Neural crest cell (in vitro differentiated cells): ENCODE data around the gene TRAPPC14. TPM values are rescaled to one million over a fixed set of nuclear protein-coding genes. Genes with fewer than 3 reads are reported as not detected.
A peak's percentile ranks its signal among the peaks of the same experiment; 100 is the strongest.
"Not testable (repeated sequence)": the region's sequence is repeated elsewhere in the genome, so short reads cannot be mapped to it uniquely, and the experiment has no call there.

Experiments used
- DNase-seq: peaks from one replicate; pipeline ENCODE4 v3.0.0; 2021; ENCODE audit warnings: low read depth, mixed read lengths, low spot score
- H3K27ac Mint-ChIP-seq: one replicate; pipeline ENCODE4 v1.8.0; 2021; ENCODE audit warnings: mild to moderate bottlenecking, mixed read lengths; ENCODE audit not compliant: unreplicated experiment
- H3K27me3 Mint-ChIP-seq: 2 replicates; pipeline ENCODE4 v1.8.0; 2021; ENCODE audit warnings: low read depth, mild to moderate bottlenecking, mixed read lengths
- H3K36me3 Mint-ChIP-seq: 2 replicates; pipeline ENCODE4 v1.8.0; 2021; ENCODE audit warnings: low read depth, mild to moderate bottlenecking, mixed read lengths
- H3K4me1 Mint-ChIP-seq: 2 replicates; pipeline ENCODE4 v1.8.0; 2021; ENCODE audit warnings: mixed read lengths
- H3K4me3 Mint-ChIP-seq: one replicate; pipeline ENCODE4 v1.8.0; 2021; ENCODE audit warnings: mild to moderate bottlenecking, mixed read lengths
- H3K9me3 Mint-ChIP-seq: 2 replicates; pipeline ENCODE4 v1.8.0; 2021; ENCODE audit warnings: mixed read lengths
- total RNA-seq: library from RNA; stranded (reverse); gene quantifications from 2 replicates; pipeline ENCODE4 v1.2.1, GENCODE V29; 2021
- TF ChIP-seq, protein P1 (sequence below): fragments of 200-600 bp; sonication (generic); conservative IDR thresholded peaks from 2 replicates; pipeline ENCODE4 v1.5.0; 2021; ENCODE audit warnings: antibody characterized with exemption, mild to moderate bottlenecking

TRAPPC14 gene
- total RNA-seq, 1 donor from 2014 or later: 33.9 TPM

DNA sequence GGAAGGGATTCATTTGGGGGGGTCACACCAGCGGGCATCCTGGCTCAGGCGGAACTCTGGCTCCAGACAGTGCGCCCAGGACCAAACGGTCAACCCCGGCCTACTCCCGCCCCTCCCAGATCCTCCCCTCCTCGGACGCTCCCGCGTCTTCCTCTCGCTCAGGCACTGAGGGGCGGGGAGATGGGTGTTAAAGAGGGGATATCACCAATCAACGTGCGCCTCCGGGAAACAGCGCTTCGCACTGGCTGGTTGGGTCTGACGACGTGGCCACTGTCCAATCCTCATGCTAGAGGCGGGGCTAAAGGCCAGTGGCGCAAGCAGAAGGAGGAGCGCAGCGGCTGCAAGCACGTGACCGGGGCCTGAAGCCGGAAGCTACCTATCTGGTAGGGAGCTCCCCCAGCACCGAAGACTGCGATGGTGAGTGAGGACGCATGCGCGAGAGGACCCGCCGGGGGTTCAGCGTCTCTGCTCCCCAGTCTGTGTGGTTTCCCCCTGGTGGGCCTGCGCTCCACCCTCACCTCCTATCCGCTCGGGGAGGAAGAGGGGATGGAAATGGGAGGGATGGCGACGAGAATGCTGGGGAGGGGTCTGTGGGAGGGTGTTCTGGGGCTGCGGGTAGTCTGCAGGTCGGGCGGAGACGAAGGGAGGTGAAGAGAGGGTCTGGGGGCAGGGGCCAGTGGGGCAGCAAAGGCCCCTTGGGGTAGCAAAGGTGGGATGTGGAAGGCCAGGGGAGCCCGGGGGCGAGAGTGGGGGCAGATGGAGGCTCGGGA lies 9.8 kb downstream of the TRAPPC14 start, which contains the start of gene LAMTOR4:
Gene LAMTOR4 (plus strand): TSS at position 360 of the 770 bp plus-strand sequence. CDS start 55 bp downstream, at position 415.
- peak within 1 kb of the TSS; percentile 89 for H3K27ac Mint-ChIP-seq
- peaks cover 25% of the 10 kb centered on the region for H3K4me1 Mint-ChIP-seq
- H3K4me3 Mint-ChIP-seq: peak within 1 kb of the TSS; percentile 97
- H3K36me3 Mint-ChIP-seq: peaks cover 7% of the 10 kb centered on the region
- no peaks in the 10 kb centered on the region for H3K27me3 Mint-ChIP-seq
- DNase-seq: peak; percentile 93
- H3K9me3 Mint-ChIP-seq: no peaks in the 10 kb centered on the region
- TF ChIP-seq, protein P1, sequence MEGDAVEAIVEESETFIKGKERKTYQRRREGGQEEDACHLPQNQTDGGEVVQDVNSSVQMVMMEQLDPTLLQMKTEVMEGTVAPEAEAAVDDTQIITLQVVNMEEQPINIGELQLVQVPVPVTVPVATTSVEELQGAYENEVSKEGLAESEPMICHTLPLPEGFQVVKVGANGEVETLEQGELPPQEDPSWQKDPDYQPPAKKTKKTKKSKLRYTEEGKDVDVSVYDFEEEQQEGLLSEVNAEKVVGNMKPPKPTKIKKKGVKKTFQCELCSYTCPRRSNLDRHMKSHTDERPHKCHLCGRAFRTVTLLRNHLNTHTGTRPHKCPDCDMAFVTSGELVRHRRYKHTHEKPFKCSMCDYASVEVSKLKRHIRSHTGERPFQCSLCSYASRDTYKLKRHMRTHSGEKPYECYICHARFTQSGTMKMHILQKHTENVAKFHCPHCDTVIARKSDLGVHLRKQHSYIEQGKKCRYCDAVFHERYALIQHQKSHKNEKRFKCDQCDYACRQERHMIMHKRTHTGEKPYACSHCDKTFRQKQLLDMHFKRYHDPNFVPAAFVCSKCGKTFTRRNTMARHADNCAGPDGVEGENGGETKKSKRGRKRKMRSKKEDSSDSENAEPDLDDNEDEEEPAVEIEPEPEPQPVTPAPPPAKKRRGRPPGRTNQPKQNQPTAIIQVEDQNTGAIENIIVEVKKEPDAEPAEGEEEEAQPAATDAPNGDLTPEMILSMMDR: no peak

DNA sequence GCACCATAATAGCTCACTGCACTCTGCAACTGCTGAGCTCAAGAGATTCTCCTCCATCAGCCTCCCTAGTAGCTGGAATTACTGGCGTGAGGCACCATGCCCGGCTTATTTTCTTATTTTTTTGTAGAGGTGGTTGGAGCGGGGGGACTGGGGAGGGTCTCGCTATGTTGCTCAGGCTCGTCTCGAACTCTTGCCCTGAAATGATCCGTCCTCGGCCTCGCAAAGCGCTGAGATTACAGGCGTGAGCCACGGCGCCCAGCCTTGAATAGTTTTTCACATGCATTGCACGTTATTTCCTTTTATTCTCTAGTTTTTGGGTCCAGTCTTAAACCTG lies 10.3 kb downstream of the TRAPPC14 start:
- H3K4me1 Mint-ChIP-seq: peaks cover 25% of the 10 kb centered on the region
- peak overlapping the region; percentile 97 for H3K4me3 Mint-ChIP-seq
- H3K36me3 Mint-ChIP-seq: peaks cover 7% of the 10 kb centered on the region
- no peak for DNase-seq
- no peaks in the 10 kb centered on the region for H3K27me3 Mint-ChIP-seq
- peak overlapping the region; percentile 30 for H3K27ac Mint-ChIP-seq
- H3K9me3 Mint-ChIP-seq: no peaks in the 10 kb centered on the region
- TF ChIP-seq, protein P1: no peak

- no peak for DNase-seq
- TF ChIP-seq, protein P1: no peak
- Mint-ChIP-seq H3K27ac (no peak overlapping the region), H3K4me3 (no peak overlapping the region), H3K9me3 (no peaks in the 10 kb centered on the region), H3K4me1 (peaks cover 21% of the 10 kb centered on the region), H3K36me3 (peaks cover 4% of the 10 kb centered on the region), H3K27me3 (no peaks in the 10 kb centered on the region)
Measured at GRCh38 chr7:100147278-100147677, 11.2 kb downstream of the TRAPPC14 start.

- not testable (repeated sequence) for H3K36me3 Mint-ChIP-seq, H3K4me3 Mint-ChIP-seq, H3K9me3 Mint-ChIP-seq, H3K27me3 Mint-ChIP-seq, DNase-seq, H3K27ac Mint-ChIP-seq
- peaks cover 20% of the 10 kb centered on the region for H3K4me1 Mint-ChIP-seq
Measured at GRCh38 chr7:100146350-100146749, 12.2 kb downstream of the TRAPPC14 start.

- Mint-ChIP-seq H3K4me1 (no peaks in the 10 kb centered on the region), H3K36me3 (no peaks in the 10 kb centered on the region), H3K9me3 (no peaks in the 10 kb centered on the region), H3K4me3 (no peak overlapping the region), H3K27ac (no peak overlapping the region), H3K27me3 (no peaks in the 10 kb centered on the region)
- no peak for DNase-seq
- TF ChIP-seq, protein P1: no peak
Measured at GRCh38 chr7:100142461-100142860, 16.1 kb downstream of the TRAPPC14 start.

- no peaks in the 10 kb centered on the region for H3K4me1 Mint-ChIP-seq
- DNase-seq: no peak
- no peaks in the 10 kb centered on the region for H3K36me3 Mint-ChIP-seq
- H3K27me3 Mint-ChIP-seq: no peaks in the 10 kb centered on the region
- H3K4me3 Mint-ChIP-seq: no peak overlapping the region
- H3K9me3 Mint-ChIP-seq: no peaks in the 10 kb centered on the region
- TF ChIP-seq, protein P1: no peak
- H3K27ac Mint-ChIP-seq: no peak overlapping the region
Measured at GRCh38 chr7:100141555-100141949, 17.0 kb downstream of the TRAPPC14 start.
